Activated CD4-positive, alpha-beta T cell treated with anti-CD3 and anti-CD28 coated beads, Interleukin-2, amount 50 U/mL, for 4 hours (primary cell): Measurements from ENCODE around the gene MYORG.

ENCODE experiments used
- DNase-seq, 2 experiments: peaks; one replicate each; pipeline ENCODE4 v3.0.0-alpha.2; 2020

Gene MYORG

GRCh38 chr9:34332076-34332964 lies 44.4 kb downstream of the MYORG start:
- DNase-seq: no peak

DNA sequence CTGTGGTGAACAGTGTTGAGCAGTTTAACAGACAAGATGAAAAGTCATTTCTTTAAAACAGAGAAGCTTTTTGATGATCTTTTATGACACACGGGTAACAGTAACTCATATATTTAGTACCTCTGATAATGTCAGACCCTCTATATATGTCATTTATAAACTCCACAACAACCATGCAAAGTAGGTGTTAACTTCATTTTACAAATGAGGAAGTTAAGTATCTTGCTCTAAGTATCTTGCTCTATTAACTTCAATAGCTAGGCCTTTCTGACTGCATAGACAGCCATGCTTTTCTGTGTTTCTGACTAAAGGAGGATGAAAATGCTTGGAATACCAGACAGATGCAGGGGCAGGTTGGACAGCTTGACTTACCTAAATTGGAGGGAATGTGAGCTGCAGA lies 45.5 kb downstream of the MYORG start:
- DNase-seq: no peak

DNA sequence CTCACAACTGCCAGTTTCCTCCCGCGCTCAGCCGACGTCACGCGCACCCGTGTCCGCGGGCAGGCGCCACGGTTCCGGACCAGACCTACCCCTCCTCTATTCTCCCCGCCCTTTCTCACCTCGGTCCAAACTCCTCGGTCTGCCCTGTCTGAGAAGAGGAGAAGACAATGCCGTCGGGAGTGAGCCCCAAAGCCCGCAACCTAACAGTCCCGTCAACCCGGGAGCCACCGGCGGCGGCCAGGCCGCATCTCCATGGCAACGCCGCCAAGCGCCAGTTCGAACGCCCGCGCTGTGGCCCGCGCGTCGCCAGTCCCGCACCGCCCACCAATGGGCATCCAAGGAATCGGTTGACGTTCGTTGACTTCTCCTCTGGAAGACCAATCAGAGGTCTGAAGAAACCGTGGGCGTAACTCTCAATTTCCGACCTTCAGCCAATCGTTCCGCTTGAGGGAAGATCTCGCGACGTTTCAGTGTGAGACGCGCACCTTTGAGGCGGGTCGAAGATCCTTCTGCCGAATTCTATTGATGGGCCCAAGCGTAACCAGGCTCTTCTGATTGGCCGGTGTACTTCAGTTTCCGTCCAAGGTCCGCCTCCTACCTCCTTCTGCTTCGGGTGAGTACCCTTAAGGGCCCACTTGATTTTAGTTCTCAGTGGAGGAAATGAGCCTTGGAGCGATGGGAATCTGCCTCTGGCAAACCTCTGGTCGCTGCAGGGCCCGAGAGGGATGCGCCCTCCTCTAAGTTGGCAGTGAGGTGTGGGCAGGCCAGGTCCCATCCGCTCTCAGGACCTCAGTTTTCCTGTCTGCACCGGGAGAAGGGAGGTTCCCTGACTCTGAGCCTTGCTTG lies 47.5 kb downstream of the MYORG start, which contains the start of the genes KIF24 and NUDT2:
Gene KIF24 (minus strand): TSS at position 282 of the 846 bp plus-strand sequence. CDS start 17,922 bp downstream, outside the sequence.
Gene NUDT2 (plus strand): TSS at position 583 of the 846 bp plus-strand sequence. CDS start 9,471 bp downstream, outside the sequence.
- peak; percentile 90 to 92 for DNase-seq

DNA sequence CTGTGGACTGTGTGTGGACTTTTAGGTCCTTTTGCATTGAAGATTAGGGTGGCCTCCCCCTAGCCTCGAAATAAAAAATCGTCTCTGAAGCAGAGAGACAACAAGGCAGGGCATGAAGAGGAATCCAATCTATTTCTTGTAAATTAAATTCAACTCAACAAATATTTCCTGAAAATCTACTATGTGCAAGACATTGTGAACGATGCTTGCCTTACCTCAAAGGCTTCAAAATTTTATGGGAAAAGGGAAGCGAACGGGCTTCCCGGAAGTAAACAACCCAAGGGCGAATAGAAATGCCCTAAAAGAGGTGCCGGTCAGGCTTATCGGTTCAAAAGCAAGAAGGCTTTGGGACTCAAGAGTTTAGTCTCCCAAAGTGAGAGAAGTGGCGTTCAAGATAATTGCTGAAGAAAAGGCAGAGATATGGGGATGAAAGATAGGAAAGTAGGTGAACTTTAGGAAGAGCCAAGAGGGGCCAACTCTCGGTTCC lies 48.2 kb downstream of the MYORG start:
- DNase-seq: no peak

DNA sequence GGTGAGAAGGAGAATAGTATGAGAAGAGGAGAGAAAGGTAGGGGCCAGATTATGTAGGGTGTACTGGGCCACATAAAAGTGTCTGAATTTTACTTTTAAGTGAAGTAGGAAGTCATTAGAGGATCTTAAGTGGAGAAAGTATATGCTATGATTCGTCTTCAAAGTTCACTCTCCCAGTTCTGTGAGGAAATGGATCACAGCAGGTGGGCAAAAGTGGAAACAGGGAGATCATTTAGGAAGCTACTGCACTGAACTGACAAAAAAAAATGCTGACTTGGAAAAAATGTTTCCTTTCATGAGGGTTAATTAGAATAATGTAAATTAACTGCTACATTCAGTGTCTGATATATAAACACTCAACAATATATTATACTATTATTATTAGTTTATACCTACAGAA lies 50.0 kb downstream of the MYORG start:
- DNase-seq: no peak

DNA sequence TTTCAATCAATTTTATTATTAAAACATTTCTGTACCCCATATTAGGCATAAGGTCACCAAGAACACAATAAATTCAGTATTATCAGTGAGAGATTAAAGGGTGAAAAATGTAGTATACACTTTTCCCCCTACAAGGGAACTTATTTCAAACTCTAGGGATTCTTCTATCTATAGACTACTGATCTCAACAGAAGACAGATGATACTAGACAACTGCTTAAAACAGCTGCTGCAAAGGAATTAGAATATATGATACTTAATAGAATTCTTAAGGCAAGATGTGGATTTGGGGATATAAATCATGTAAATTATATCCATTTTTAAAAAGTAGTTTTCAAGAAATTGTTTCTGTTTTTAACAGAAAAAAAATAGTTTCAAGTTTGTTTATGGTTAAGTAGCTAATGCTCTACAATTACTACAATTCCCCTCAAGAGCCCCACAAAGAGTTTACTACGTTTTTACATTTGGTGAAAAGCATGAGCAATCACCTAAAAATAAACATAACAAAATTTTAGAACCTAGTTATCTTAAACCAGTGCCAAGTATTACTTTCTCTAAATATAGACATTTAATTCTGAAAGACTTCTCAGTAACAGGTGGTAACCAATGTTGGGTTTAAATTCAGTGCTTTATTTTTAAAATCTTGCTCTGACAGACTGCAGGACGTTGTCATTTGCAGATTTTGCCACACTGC lies 53.7 kb downstream of the MYORG start:
- no peak for DNase-seq

DNA sequence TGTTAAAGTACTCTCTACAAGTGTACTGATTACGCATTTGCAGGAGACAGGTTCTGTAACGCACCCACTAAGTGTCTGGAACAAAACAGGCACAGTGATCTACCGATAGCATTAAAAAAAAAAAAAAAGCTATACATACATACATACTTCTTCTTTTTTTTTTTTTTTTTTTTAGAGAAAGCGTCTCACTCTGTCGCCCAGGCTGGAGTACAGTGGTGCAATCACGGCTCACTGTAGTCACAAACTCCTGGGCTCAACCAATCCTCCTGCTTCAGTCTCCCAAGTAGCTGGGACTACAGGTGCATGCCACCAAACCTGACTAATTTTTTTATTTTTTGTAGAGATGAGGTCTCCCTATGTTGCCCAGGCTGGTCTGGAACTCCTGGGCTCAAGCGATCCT lies 55.2 kb downstream of the MYORG start:
- DNase-seq: no peak

DNA sequence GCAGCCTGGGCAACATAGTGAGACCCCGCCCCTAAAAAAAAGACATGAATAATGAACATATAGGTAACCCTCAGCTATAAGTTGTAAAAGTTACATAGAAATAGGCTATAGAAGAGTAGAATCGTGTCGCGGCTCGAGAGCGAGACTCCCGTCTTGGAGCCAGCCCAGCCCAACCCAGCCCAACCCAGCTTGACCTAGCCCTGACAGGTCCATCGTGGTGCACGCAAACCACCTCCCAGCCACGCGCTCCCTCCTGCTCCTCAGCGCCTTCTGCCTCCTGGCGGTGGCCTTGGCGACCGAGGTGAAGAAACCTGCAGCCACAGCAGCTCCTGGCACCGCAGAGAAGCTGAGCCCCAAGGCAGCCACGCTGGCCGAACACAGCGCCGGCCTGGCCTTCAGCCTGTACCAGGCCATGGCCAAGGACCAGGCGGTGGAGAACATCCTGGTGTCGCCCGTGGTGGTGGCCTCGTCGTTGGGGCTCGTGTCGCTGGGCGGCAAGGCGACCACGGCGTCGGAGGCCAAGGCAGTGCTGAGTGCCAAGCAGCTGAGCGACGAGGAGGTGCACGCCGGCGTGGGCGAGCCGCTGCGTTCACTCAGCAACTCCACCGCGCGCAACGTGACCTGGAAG lies 58.4 kb downstream of the MYORG start:
- DNase-seq: no peak

- DNase-seq: no peak
Observed at GRCh38 chr9:34317436-34317835, 59.3 kb downstream of the MYORG start.
